ENCODE measurements around the gene UNC119B. TPM values are rescaled to one million over a fixed set of nuclear protein-coding genes. Genes with fewer than 3 reads are reported as not detected.

UNC119B gene
- total RNA-seq, 1 experiment from 2014 or later = 51.5 TPM

GRCh38 chr12:120757949-120758348 lies 47.7 kb downstream of the UNC119B start:
- DNase-seq = no peak
- H3K9me3 ChIP-seq (ENCODE audit: control insufficient read depth, low read depth, low read length) = no peaks in the 10 kb centered on the region
- Mint-ChIP-seq H3K36me3 (ENCODE audit: insufficient read depth in 1 of 3, low read depth in 3 of 3) (peaks cover 0 to 25% (median 2%) of the 10 kb centered on the region in 3 experiments; a peak in 4 of 7 replicates), H3K4me1 (peaks cover 19 to 20% of the 10 kb centered on the region in 2 experiments), H3K4me3 (no peak overlapping the region), H3K27me3 (ENCODE audit: low read depth) (no peaks in the 10 kb centered on the region; the same call in 1 of the 2 replicates), H3K27ac (no peak overlapping the region; a peak in 1 of 7 replicates), H3K9me3 (peaks cover 6 to 12% of the 10 kb centered on the region in 2 experiments; a peak in 4 of 5 replicates)
- peaks cover 2% of the 10 kb centered on the region; the same call in 1 of the 2 replicates for H3K4me1 ChIP-seq (ENCODE audit: insufficient read depth, low read length)
- H4K91ac ChIP-seq (ENCODE audit: insufficient read length, low read depth, low read length) = no peak overlapping the region
- H3K23ac ChIP-seq (ENCODE audit: insufficient read length, low read depth, low read length) = no peak overlapping the region
- H3K27ac ChIP-seq (ENCODE audit: insufficient read length, low read depth, low read length) = no peak overlapping the region
- no peak overlapping the region for H2BK5ac ChIP-seq (ENCODE audit: insufficient read length, low read length)
- no peak overlapping the region for H4K8ac ChIP-seq (replicated peaks; ENCODE audit: insufficient read length, low read depth, low read length)
- H4K20me1 ChIP-seq (ENCODE audit: control insufficient read depth, insufficient read depth, insufficient read length) = no peaks in the 10 kb centered on the region
- no peaks in the 10 kb centered on the region for H3K79me2 ChIP-seq (ENCODE audit: insufficient read depth, low read length)
- H2BK12ac ChIP-seq (ENCODE audit: insufficient read length, low read depth, low read length) = no peak overlapping the region
- H3K4ac ChIP-seq (ENCODE audit: low read depth, low read length) = no peak overlapping the region
- H3K18ac ChIP-seq (ENCODE audit: insufficient read length, low read depth, low read length) = no peak overlapping the region
- H3K56ac ChIP-seq (ENCODE audit: insufficient read length, low read depth, low read length) = no peak overlapping the region
- no peaks in the 10 kb centered on the region for H3K23me2 ChIP-seq (ENCODE audit: insufficient read length, low read depth, low read length, poor library complexity, severe bottlenecking)
- no peak overlapping the region for H2BK20ac ChIP-seq (ENCODE audit: low read depth, low read length, poor library complexity, severe bottlenecking)
- H2AFZ ChIP-seq (ENCODE audit: low read length) = no peak overlapping the region
- no peak overlapping the region for H2AK5ac ChIP-seq (ENCODE audit: insufficient read length, low read length)
- no peak overlapping the region for H4K5ac ChIP-seq (ENCODE audit: insufficient read length, low read depth, low read length)
- no peaks in the 10 kb centered on the region for H3K79me1 ChIP-seq (ENCODE audit: insufficient read depth, low read depth, low read length, poor library complexity, severe bottlenecking)
- no peak overlapping the region for H2BK120ac ChIP-seq (ENCODE audit: low read depth, low read length, poor library complexity, severe bottlenecking)
- no peak overlapping the region for H3T11ph ChIP-seq (ENCODE audit: low read length)
- H3K9ac ChIP-seq (ENCODE audit: extremely low read depth, insufficient read length, low read length) = no peak overlapping the region
- no peak overlapping the region for H3K4me2 ChIP-seq (ENCODE audit: insufficient read depth, insufficient read length, low read length)
- no peak overlapping the region; the same call in 1 of the 2 replicates for H3K14ac ChIP-seq (ENCODE audit: insufficient read depth, low read length)
- TF ChIP-seq CTCF (conservative IDR thresholded peaks at IDR 0.05) = no peak
- no CpG with 5 or more reads among the region's 6 CpGs for WGBS (ENCODE audit: extremely low coverage, insufficient read length, low lambda C conversion rate)
- H2BK15ac ChIP-seq (ENCODE audit: low read depth, low read length) = no peak overlapping the region
- no peaks in the 10 kb centered on the region for H3K27me3 ChIP-seq (ENCODE audit: insufficient read depth, low read length)
